ENCODE data around the gene HSDL2.

DNA sequence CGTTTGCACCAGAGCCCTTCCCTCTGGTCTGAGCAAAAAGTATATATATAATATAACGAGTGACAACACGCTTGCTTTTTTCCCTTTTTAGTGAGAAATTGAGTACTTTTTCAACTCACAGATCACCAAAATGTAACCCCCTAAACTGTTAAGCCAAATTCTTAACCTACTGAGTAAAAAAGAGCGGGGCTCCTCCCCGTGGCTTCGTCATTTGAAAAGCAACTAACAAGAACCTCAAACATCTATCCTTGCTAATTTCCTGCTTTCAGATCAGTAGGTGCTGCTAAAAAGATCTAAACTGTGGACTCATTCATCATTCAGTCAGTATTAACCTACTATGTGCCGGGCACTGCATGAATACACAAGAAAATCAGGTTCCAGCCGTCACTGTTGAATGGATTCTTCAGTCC, 45.5 kb upstream of the HSDL2 start:
- no peak for TF ChIP-seq EZH2 (IDR thresholded peaks at IDR 0.05; ENCODE audit: low read depth)
- TF ChIP-seq, protein P1, sequence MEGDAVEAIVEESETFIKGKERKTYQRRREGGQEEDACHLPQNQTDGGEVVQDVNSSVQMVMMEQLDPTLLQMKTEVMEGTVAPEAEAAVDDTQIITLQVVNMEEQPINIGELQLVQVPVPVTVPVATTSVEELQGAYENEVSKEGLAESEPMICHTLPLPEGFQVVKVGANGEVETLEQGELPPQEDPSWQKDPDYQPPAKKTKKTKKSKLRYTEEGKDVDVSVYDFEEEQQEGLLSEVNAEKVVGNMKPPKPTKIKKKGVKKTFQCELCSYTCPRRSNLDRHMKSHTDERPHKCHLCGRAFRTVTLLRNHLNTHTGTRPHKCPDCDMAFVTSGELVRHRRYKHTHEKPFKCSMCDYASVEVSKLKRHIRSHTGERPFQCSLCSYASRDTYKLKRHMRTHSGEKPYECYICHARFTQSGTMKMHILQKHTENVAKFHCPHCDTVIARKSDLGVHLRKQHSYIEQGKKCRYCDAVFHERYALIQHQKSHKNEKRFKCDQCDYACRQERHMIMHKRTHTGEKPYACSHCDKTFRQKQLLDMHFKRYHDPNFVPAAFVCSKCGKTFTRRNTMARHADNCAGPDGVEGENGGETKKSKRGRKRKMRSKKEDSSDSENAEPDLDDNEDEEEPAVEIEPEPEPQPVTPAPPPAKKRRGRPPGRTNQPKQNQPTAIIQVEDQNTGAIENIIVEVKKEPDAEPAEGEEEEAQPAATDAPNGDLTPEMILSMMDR (conservative IDR thresholded peaks at IDR 0.05): no peak

All from PC-9 (cell line).